Hepatocyte (in vitro differentiated cells): ENCODE results near the gene CHST11. TPM values are rescaled to one million over a fixed set of nuclear protein-coding genes. Genes with fewer than 3 reads are reported as not detected.

ENCODE experiments used
- DNase-seq: peaks from one replicate; pipeline ENCODE4 v3.0.0-alpha.2; 2016; ENCODE audit warnings: low spot score
- H2AFZ ChIP-seq: fragments of 200-600 bp; sonication (generic); 2 replicates; pipeline ENCODE4 v1.6.0; 2016; ENCODE audit warnings: antibody characterized with exemption, mild to moderate bottlenecking
- H3K27ac ChIP-seq: fragments of 200-600 bp; sonication (generic); 2 replicates; pipeline ENCODE4 v1.5.1; 2016; ENCODE audit warnings: mild to moderate bottlenecking
- H3K27me3 ChIP-seq: fragments of 200-600 bp; sonication (generic); 2 replicates; pipeline ENCODE4 v1.6.1; 2016
- H3K36me3 ChIP-seq: fragments of 200-600 bp; sonication (generic); replicated peaks from 2 replicates; pipeline ENCODE4 v1.5.1; 2016; ENCODE audit warnings: low read depth; ENCODE audit not compliant: insufficient read depth
- H3K4me1 ChIP-seq: fragments of 200-600 bp; sonication (generic); 2 replicates; pipeline ENCODE4 v1.5.1; 2016; ENCODE audit warnings: mild to moderate bottlenecking, moderate library complexity; ENCODE audit not compliant: insufficient read depth
- H3K4me2 ChIP-seq: fragments of 200-600 bp; sonication (generic); 2 replicates; pipeline ENCODE4 v1.6.0; 2016
- H3K4me3 ChIP-seq: fragments of 200-600 bp; sonication (generic); 2 replicates; pipeline ENCODE4 v1.5.1; 2016; ENCODE audit warnings: mild to moderate bottlenecking
- H3K79me2 ChIP-seq: fragments of 200-600 bp; sonication (generic); 2 replicates; pipeline ENCODE4 v1.6.0; 2017; ENCODE audit warnings: mild to moderate bottlenecking
- H3K9me2 ChIP-seq: fragments of 200-600 bp; sonication (generic); replicated peaks from 2 replicates; pipeline ENCODE4 v1.6.0; 2017; ENCODE audit warnings: mild to moderate bottlenecking; ENCODE audit not compliant: insufficient read depth
- H3K9me3 ChIP-seq: fragments of 200-600 bp; sonication (generic); 2 replicates; pipeline ENCODE4 v1.5.1; 2016; ENCODE audit warnings: low read depth, mild to moderate bottlenecking
- H4K20me1 ChIP-seq: fragments of 200-600 bp; sonication (generic); 2 replicates; pipeline ENCODE4 v1.6.0; 2016; ENCODE audit warnings: mild to moderate bottlenecking; ENCODE audit not compliant: insufficient read depth, poor library complexity, severe bottlenecking
- CTCF ChIP-seq: fragments of 200-600 bp; sonication (generic); IDR thresholded peaks from 2 replicates; pipeline ENCODE4 v1.5.1; 2016; ENCODE audit warnings: antibody characterized with exemption, mild to moderate bottlenecking; ENCODE audit not compliant: poor library complexity
- EZH2 ChIP-seq: fragments of 200-600 bp; sonication (generic); IDR thresholded peaks from 2 replicates; pipeline ENCODE4 v1.6.1; 2016; ENCODE audit warnings: antibody characterized with exemption, mild to moderate bottlenecking, borderline replicate concordance
- EZH2phosphoT487 ChIP-seq: fragments of 200-600 bp; sonication (generic); IDR thresholded peaks from one replicate; pipeline ENCODE4 v1.6.1; 2018; ENCODE audit warnings: antibody characterized with exemption, mild to moderate bottlenecking, low read depth, moderate library complexity; ENCODE audit not compliant: unreplicated experiment, severe bottlenecking
- WGBS: methylation state at CpG from one replicate; pipeline ENCODE4 v1.1.6; 2016; ENCODE audit warnings: low lambda C conversion rate; ENCODE audit errors: missing lambda C conversion rate; 5-methylcytosine and 5-hydroxymethylcytosine counted together
- polyA plus RNA-seq: library from polyadenylated mRNA; unstranded; fragments of >200 nt; fragmentation: Nextera tagmentation; extraction: Ambion mirVana; gene quantifications from 2 replicates; pipeline ENCODE4 v1.2.1, GENCODE V29; 2016
- total RNA-seq: library from RNA; depleted of rRNA; stranded (reverse); fragments of >200 nt; gene quantifications from 2 replicates; pipeline ENCODE4 v1.2.3, GENCODE V29; 2014

The CHST11 gene
- total and polyA plus RNA-seq, 2 experiments from 2014 or later: 5.2 to 8.9 TPM

DNA sequence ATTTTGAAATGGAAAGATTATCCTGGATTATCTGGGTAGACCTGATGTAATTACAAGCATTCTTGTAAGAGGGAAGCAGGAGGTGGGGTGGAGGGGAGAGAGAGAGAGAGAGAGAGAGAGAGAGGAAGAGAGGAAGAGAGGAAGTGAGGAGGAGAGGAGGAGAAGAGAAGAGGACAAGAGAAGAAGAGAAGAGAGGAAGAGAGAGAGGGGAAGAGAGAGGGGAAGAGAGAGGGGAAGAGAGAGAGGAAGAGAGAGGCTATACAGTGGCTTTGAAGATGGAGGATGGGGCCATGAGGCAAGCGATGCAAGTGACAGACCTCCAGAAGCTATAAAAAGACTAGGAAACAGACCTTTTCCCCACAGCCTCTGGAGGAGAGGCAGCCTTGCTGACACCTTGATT is 13.7 kb upstream of the CHST11 start:
- Histone ChIP-seq H4K20me1 (no peaks in the 10 kb centered on the region), H3K79me2 (no peaks in the 10 kb centered on the region), H3K9me2 (no peaks in the 10 kb centered on the region), H3K4me2 (no peak overlapping the region), H3K4me1 (no peaks in the 10 kb centered on the region), H3K27me3 (no peaks in the 10 kb centered on the region), H2AFZ (no peak overlapping the region), H3K9me3 (no peaks in the 10 kb centered on the region), H3K27ac (no peak overlapping the region), H3K36me3 (no peaks in the 10 kb centered on the region), H3K4me3 (no peak overlapping the region)
- no peak for DNase-seq
- WGBS: 90% methylated on average over 1 of the region's 1 CpG
- no peak for TF ChIP-seq EZH2
- no peak for TF ChIP-seq CTCF
- TF ChIP-seq EZH2phosphoT487: no peak

DNA sequence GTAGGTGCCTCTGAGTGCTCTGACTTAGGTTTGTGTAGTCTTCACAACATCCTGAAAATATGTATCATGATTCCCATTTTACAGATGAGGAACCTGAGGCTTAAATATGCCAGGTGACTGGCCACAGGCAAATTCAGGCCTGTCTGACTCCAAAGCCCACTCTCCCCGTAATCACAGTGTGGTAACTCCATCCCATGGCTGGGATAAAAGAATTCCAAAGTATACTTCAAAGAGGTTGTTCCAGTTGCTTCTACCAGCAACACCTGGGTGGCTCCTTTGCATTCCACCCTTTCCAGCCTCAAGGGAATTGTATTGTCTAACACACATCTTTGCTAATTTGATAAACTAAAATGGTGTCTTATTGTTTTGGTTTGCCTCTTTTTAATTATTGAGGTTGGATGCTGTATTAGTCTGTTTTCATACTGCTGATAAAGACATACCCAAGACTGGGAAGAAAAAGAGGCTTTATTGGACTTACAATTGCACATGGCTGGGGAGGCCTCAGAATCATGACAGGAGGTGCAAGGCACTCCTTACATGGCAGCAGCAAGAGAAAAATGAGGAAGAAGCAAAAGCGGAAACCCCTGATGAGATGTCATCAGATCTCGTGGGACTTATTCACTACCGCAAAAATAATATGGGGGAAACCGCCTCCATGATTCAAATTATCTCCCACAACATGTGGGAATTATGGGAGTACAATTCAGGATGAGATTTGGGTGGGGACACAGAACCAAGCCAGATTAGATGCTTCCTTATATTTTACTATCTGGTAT is 9.9 kb upstream of the CHST11 start:
- Histone ChIP-seq H3K27ac (no peak overlapping the region), H3K27me3 (no peaks in the 10 kb centered on the region), H3K36me3 (no peaks in the 10 kb centered on the region), H4K20me1 (no peaks in the 10 kb centered on the region), H3K79me2 (no peaks in the 10 kb centered on the region), H3K4me3 (no peak overlapping the region), H3K9me3 (no peaks in the 10 kb centered on the region), H3K4me1 (no peaks in the 10 kb centered on the region), H2AFZ (no peak overlapping the region), H3K4me2 (no peak overlapping the region), H3K9me2 (no peaks in the 10 kb centered on the region)
- 94% methylated on average over 5 of the region's 5 CpGs for WGBS
- TF ChIP-seq CTCF: no peak
- no peak for TF ChIP-seq EZH2phosphoT487
- no peak for TF ChIP-seq EZH2
- DNase-seq: no peak

GRCh38 chr12:104448031-104448430 is 8.7 kb upstream of the CHST11 start:
- H3K4me1 ChIP-seq: no peaks in the 10 kb centered on the region
- TF ChIP-seq EZH2: no peak
- TF ChIP-seq EZH2phosphoT487: no peak
- TF ChIP-seq CTCF: no peak
- H3K27me3 ChIP-seq: no peaks in the 10 kb centered on the region
- H3K4me3 ChIP-seq: no peak overlapping the region
- no peaks in the 10 kb centered on the region for H3K9me3 ChIP-seq
- no peaks in the 10 kb centered on the region for H3K9me2 ChIP-seq
- H2AFZ ChIP-seq: no peak overlapping the region
- H3K79me2 ChIP-seq: no peaks in the 10 kb centered on the region
- no peaks in the 10 kb centered on the region for H4K20me1 ChIP-seq
- no peak overlapping the region for H3K4me2 ChIP-seq
- H3K36me3 ChIP-seq: no peaks in the 10 kb centered on the region
- DNase-seq: no peak
- H3K27ac ChIP-seq: no peak overlapping the region
- 89% methylated on average over 5 of the region's 5 CpGs for WGBS

GRCh38 chr12:104448451-104448850 is 8.3 kb upstream of the CHST11 start:
- no peak overlapping the region for H3K4me2 ChIP-seq
- H3K27ac ChIP-seq: no peak overlapping the region
- 86% methylated on average over 1 of the region's 1 CpG for WGBS
- H3K79me2 ChIP-seq: no peaks in the 10 kb centered on the region
- H2AFZ ChIP-seq: no peak overlapping the region
- no peaks in the 10 kb centered on the region for H3K4me1 ChIP-seq
- no peaks in the 10 kb centered on the region for H3K36me3 ChIP-seq
- no peaks in the 10 kb centered on the region for H3K9me3 ChIP-seq
- no peaks in the 10 kb centered on the region for H3K27me3 ChIP-seq
- TF ChIP-seq EZH2phosphoT487 (no peak), EZH2 (no peak), CTCF (no peak)
- H3K4me3 ChIP-seq: no peak overlapping the region
- no peaks in the 10 kb centered on the region for H4K20me1 ChIP-seq
- no peak for DNase-seq
- no peaks in the 10 kb centered on the region for H3K9me2 ChIP-seq
